ENCODE results near the gene ZBTB7A.

Gene ZBTB7A

DNA sequence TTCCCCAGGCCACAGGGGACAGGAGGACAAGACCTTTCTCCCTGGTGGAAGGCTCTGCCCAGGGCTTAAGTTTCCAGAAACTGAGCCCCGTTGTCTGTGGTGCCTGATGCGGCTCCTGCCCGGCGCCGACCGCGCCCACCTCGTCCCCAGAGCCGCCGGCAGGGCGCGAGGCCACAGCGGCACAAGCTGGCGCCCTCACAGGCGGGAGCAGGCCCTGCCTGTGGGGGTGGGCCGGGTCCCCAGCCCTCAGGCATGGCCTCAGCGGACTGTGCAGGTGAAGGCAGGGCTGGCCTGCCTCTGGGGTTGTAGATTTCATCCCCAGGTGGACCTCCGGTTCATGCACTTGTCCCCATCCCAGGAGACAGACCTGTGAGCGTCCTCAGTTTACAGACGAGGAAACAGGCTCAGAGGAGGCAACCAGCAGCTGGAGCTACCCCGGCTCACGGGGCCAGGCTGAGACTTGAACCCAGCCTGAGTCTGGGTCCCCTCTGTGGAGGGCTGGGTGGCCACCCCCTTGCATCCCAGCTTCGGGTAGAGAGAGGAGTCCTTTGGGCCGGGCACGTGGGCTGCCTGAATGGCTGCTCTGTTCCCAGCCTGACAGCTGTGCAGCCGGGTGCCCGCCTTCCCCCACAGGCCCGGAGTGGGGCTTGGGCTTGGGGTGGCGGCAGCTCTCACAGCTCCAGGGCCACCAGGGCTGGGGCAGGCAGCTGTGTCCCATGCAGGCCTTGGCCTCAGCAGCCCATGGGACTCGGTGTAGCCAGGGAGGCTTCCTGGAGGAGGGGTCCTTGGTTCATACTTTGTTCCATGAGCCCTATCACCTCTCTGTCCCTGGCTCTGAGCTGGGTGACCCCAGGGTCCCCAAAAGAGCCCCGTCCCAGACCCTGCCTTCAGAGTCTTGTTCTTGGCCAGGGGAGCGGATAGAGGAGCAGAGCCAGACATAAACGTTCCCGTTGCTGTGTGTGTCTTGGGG lies 32.4 kb downstream of the ZBTB7A start:
- no peak for FAIRE-seq

DNA sequence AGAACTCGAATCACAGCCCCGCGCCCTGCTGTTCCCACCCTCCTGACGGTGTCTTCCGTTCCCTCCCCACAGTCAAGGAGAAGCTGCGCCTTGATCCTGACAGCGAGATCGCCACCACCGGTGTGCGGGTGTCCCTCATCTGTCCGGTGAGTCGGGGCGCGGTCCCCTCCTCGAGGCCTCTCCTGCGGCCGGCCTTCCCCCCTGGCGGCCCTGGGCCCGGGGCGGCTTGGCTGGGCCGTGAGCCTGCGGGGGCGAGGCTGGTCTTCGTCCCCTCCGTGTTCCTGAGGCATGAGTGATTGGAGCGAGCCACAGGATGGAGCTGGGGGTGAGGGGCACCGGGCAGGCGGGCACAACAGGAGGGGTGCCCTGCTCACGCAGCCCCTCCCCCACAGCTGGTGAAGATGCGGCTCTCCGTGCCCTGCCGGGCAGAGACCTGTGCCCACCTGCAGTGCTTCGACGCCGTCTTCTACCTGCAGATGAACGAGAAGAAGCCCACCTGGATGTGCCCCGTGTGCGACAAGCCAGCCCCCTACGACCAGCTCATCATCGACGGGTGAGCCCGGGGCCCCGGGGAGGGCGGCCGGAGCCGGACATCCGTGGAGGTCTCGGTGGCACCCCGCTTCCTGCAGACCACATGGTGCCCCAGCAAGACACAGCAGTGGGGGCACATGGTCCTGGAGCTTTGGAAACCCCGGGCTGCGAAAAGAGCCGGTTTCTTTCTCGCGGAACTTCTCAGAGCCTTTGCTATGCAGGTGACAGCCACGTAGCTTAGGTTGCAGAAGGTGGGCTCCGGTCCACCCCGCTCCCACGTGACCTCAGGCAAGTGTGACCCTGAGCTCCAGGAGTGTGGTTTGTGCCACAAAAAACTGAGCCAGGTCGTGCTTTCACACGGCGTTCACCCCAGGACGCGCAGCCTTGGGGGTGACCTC lies 33.4 kb downstream of the ZBTB7A start:
- no peak for FAIRE-seq

DNA sequence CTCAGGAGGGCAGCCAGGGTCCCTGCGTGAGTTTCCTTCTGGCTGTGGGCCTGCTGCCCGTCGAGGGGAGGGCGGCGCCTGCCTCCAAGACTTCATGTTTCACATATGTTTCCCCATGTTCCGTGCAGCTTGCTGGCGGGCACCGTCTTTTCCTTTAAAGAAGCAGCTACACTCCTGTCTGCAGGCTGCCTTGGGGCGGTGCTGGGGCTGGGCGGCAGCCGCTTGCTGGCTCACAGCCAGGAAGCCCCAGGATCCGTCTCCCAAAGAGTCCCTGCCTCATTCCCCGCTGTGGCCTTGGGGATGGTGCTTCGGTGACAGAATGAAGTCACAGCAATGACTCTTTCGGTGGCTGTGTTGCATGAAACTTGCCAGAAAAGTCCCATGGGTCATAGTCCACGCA lies 34.3 kb downstream of the ZBTB7A start:
- FAIRE-seq, result no peak

DNA sequence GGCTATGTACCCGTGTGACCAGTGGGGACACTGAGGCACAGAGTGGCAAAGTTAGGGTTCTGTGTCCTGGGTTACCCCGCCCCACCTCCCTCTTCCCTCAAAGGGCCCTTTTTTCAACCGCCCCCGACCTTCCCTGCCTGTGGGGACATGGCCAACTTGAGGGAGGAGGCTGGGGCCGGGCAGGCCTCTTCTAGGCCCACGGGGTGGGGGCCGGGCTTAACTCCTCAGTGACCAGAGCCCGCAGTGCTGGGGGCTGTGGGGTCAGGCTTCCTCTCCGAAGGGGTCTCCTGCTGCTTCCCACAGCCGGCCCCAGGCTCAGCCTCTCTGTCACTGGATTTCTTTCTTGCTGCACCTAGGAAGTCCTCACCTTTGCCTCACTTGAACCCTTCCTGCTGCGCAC lies 35.3 kb downstream of the ZBTB7A start:
- no peak for FAIRE-seq

DNA sequence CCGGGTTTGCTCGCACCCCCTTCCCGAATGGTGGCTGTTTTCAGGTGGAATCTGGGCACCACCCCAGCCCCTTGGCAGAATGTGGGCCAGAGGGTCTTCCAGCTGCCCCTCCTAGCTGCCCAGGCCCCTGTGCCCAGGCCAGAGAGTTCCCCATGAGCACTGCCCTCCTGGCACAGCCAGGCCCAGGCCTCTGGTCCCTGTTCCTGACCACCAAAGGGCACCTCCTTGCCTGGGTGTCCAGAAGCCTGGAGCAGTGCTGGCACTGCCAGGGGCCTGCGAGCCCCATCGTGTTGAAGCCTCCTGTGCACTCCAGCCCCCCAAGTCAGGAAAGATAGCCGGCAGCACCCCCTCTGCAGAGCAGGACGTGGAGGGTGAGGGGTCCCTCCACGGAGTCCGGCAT lies 35.7 kb downstream of the ZBTB7A start:
- FAIRE-seq, result no peak

DNA sequence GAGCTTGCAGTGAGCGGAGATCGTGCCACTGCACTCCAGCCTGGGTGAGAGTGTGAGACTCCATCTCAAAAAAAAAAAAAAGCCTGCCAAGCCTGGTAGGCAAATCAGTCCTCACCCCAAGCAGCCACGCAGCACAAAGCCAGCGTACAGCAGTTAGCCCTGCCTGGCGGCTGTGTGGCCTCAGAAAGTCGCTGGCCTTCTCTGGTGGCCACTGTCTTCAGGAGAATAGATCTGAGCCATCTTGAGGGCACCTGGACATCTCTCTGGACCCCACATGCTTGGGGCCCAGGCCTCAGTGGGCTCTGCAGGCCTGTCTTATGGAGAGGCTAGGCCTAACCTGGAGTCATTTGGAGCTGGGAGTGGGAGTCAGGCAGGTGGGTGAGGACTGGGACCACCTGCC lies 36.1 kb downstream of the ZBTB7A start:
- no peak for FAIRE-seq

DNA sequence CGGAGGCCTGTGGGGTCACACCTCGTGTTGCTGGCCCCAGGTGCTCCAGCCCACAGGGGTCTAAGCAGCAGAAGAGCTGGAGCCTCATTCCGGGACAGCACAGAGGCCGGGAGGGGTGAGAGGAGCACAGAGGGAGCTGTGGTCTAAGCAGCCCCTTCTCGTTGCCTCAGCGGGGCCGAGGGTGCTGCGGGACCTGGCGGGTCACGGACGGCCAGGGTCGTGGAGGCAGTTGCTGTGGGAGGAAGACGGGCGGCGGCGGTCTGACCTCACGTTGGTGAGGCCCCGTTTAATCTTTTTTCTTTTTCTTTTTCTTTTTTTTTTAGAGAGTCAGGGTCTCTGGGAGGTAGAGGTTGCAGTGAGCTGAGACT lies 37.5 kb downstream of the ZBTB7A start:
- no peak for FAIRE-seq

DNA sequence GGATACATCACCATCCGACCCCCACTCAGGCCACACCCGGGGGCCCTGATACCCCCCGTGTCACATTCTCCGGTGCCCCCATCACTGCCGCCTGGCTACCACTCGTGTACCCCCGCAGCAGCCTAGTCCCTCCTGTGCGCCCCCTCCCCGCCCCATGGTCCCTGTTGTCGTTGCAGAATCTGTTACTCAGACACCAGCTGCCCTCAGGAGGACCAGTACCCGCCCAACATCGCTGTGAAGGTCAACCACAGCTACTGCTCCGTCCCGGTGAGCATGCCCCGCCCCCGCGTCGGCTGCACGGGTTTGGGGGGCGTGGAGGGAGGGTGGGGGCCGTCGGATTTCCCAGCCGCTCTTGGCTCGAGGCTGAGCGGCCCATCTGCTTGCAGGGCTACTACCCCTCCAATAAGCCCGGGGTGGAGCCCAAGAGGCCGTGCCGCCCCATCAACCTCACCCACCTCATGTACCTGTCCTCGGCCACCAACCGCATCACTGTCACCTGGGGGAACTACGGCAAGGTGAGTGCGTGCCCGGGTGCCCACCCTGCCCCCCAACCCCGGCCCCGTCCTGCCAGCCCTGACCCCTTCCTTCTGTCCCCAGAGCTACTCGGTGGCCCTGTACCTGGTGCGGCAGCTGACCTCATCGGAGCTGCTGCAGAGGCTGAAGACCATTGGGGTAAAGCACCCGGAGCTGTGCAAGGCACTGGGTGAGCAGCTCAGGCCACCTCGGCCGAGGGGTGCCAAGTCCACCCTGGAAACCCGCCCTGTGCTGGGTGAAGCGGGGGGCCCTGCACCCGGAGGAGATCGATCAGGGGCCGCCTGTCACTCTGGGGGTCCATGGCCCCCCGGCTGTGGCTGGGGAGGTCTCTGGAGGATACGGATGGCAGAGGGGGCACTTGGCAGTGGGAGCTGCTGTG lies 38.1 kb downstream of the ZBTB7A start:
- no peak for FAIRE-seq

DNA sequence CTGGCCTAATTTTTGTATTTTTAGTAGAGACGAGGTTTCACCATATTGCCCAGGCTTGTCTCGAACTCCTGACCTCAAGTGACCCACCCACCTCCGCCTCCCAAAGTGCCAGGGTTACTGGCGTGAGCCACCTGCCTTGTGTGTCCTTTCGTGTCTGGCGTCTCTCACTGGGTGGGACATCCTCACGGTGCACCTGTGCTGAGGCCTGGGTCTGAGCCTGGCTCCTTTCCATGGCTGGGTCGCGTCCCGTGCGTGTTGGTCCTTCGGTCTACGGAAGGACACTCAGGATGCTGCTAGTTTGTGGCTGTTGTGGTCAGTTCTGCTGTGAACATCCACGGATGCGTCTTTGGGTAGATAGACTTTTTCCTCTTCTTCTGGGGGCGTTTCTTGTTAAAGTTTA lies 39.6 kb downstream of the ZBTB7A start:
- FAIRE-seq, result no peak

DNA sequence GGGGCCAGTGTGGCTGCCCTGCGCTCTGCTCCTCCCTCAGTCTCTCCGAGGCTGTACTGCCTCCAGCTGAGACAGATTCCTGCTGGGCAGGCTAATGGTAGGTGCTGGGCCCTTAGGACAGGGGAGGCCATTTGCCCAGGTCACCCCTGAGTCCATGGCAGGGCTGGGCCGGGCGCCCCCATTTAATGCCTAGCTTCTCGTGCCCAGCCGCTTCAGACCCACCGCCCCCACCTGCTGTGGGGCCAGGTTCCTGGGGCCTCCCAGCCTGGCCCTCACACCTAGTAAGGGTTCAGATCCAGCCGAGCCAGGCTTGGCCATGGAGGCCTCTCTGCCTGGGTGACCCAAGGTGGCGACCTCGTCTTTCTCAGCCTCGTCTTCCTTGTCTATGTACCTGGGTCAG lies 41.4 kb downstream of the ZBTB7A start:
- no peak for FAIRE-seq

DNA sequence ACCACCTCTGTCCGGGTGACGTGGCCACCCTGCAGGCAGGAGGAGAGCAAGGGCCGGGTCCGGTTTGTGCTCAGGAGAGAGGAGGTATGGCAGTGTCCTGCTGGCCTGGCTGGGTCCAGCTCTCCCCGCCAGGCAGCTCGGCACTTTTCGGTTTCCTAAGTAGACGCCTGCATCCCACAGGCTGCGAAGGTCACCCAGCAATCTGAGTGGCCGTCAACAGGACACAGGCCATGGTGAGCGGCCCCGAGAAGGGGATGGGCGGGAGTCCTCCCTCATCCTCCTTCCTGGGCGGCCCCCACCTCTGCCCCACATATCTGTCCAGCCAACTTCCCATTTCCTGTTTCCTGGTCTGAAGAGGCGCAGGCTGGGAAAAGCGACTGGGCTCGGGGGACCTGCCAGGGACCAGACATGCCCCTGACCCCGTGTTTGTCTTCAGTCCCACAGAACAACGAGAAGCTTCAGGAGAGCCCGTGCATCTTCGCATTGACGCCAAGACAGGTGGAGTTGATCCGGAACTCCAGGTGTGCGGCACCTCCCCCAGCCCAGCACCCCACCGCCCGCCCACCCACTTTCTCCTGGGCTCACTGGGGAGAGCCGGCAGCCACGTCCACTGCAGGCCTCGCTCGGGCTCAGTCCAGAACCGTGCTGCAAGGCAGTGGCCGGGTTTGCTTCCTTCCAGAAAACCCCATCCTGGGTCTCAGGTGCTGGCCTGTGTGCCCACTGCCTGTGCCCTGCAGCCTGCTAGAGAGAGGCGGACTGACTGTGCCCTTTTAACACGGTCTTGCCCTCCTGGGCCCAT lies 42.9 kb downstream of the ZBTB7A start:
- FAIRE-seq, result no peak

DNA sequence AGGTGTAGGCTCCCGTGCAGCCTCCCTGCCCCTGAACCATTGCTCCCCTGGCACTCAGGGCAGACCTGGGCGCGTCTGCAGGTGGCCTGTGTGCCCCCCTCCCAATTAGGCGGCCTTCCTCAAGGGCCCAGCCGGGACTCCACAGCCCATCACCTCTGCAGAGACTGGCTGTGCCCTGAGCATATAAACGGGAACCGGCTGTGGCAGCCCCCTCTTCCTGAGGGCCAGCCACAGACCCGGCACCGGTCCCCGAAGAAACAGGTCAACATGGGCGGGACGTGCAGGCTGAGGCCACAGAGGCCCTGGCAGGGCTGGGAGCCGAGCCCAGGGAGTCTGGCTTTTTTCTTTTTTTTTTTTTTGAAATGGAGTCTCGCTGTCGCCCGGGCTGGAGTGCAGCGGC lies 47.1 kb downstream of the ZBTB7A start:
- no peak for FAIRE-seq

DNA sequence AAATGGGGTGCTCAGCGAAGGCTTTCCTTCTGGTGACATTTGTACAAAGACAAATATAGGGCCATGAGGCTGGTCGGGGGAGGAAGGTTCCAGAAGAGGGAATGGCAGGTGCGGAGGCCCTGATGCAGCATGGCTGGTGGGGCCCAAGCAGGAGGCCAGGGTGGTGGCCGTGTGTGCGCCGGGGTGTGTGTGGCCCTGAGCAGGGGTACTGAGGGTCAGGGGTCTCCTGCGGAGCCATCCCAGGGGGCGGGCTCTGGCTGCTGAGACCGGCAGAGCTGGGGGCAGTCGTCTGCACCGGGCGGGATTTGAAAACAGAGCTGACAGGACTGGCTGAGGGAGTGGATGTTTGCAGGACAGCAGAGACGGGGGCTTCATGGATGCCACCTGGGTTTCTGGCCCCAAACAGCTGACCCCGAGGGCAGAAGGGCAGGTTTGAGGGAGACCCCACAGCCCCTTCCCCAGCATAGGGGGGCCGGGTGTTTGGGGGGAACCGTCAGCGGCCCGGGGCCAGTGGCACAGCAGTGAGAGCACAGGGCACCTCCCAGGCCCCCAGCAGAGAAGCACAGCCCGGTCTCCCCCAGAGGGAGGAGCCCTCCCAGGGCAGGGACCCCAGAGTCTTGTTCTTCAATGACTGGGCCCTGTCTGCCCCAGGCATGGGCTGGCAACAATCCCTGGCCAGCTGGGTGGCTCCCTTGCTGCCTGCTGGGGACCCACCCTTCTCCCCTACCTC lies 47.8 kb downstream of the ZBTB7A start:
- no peak for FAIRE-seq

DNA sequence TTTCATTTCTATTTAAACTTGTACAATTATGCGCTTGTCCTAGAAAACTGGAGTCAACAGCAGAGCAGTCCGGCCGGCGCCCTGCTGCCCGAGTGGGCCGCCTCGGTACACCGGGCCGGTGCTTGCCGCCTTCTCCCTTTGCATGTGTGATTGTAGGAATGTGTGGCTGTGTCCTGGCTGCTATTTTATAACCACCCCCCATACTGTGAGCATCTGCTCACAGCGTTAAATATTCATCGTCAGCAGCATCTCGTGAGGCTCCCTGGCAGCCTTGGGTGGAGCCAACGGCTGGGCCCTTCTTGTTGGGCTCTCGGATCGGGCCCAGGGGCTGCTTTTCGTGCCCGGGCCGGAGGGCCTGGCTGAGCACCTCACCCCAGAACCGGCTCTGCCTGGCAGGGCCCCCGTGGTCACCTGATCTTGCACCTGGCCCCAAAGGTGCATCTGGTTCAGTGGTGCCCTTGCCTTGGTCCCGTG lies 48.5 kb downstream of the ZBTB7A start:
- no peak for FAIRE-seq

DNA sequence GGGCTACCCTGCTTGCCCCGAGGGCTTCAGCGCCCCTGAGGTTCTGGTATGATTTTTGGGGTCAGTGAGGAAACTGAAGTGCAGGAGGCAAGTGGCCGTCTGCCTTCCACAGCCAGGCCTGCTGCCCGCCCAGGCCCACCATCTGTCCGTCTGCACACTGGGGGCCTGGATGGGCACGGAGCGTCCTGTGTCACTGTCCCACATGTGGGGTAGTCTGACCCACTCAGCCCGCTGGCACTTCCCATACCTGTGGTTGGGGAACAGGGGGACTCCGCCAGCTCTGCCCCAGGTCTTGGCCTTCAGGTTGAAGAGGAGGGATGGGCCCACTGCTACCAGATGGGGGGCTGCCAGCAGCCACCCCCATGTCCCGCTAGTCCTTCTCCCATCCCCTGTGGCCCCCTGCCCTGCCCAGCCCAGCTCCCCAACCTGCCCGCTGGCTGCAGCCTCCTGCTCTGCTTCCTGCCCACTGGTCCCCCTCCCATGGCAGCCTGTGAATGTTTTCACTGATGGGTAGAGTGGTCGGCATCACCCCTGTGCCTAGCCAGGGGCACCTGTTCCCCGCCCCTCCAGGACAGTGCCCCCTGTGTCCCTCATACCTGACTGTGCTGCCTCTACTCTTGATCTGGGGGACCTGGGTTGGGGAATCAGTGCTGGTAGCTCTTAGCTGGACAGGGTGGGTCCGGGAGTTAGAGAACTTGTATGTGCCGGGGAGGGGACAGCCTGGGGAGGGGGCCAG lies 49.6 kb downstream of the ZBTB7A start:
- no peak for FAIRE-seq

DNA sequence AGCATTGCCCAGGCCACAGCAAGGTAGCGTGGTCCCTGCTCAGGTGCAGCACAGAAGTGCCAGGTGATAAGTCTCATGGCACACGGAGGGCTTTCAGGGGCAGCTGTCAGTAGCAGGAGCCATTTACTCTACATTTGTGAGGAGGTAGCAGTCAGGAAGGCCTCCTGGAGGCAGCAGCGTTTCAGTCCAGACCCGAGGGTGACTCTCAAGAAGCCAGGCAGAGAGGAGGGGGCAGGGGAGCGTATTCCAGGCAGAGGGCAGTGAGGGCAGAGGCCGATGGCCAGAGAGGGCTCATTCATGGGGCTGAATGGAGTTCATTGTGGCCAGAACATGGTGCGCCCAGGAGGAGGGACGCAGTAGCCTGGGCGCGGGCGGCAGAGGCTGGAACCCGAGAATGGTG lies 50.2 kb downstream of the ZBTB7A start:
- FAIRE-seq, result no peak

DNA sequence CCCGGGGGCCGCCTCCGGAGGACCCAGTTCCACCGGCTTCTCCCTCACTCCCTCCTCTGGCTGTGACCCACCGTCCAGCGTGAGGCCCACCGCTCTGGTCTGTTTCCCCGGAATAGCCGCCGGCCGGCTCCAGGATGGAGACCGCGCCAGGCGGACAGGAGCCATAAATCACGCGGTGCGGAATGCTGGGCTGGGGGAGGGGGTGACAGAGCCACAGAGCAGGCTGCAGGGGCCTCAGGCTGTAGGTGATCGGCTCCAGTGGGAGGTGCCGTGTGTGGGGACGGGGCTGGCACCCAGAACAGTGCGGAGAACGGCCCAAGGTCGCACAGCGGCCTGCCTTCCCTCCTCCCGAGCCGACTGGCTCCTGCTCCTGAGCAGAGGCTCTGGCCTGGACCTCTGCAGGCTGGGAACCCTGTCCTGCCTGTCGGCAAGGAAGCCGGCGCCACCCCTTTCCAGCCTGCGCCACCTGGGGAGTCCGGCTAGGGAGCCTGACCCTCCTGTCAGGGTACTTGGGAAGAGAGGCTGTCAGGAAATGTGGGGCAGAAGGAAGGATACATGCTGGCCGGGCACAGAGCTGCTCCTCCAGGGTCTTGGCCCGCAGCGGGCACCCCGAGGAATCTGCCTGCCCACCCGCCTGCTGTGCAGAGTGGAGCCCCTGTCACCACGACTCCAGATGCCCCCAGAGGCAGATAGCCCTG lies 50.8 kb downstream of the ZBTB7A start:
- FAIRE-seq, result no peak

DNA sequence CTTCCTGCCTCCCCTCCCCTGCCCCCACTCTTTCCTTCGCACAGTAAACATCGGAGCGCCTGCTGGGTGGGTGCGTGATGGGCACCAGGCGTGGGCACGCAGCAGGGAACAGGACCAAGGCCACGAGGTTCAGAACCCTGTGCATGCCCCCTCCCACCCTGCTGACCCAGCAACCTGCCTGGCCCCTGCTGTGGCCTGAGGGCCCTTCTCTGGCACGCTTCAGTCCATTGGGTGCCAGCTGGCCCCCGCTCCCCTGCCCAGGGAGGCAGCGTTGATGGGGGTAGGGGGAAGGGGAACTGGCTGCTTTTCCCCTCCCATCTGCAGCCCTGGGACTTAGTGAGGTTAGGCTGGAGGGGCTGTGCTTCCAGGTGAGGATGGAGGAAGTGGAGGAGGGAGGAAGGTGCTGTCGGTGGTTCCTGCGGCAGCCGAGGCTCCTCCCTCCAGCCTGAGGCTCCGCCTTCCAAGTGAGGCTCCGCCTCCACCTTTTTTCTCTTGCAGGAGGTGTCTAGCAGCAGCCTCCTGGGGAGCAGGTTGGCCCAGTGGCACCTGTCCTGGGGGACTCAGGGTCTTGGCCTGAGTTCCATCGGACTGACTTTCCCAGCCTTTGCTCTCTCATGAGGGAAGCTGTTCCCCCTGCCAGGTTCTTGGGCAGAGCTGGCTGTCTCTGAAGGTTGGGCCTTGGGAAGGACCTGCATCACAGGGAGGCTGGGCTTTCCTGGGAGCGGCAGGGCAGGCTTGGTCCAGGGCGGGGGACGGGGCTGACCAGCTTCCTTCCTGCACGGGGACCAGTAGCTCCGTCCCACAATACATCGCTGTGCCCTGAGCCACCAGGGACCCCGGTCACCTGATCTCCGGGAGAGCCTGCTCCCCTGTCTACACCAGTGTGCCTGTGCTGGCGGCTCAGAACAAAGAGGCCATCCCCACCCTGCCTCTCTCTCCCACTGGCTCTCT lies 51.9 kb downstream of the ZBTB7A start:
- no peak for FAIRE-seq
